ENCODE results near the gene NKIRAS2. TPM values are rescaled to one million over a fixed set of nuclear protein-coding genes. Genes with fewer than 3 reads are reported as not detected.

The NKIRAS2 gene
- polyA plus RNA-seq, 1 donor from 2014 or later, result 60.2 TPM

DNA sequence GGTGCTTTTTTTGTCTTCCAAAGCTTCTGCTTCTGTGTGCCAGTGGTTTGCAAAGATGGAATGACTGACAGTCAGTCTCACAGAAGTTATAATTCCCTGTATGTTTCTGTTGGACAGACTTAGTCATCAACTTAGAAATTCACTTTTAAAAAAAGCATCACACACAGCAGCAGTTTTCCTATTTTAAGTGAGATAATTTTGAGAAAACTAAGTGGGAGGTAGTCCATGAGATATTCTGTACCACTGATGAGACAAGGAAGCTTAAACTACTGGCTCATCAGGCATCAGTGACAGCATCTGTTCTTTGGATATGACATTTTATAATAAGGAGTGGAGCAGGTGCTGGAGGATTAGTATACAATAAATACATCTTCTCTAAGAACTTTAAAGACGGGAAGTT is 33.3 kb upstream of the NKIRAS2 start:
- no peak overlapping the region for H3K27ac ChIP-seq (ENCODE audit: low read length)
- H3K9me2 ChIP-seq (ENCODE audit: insufficient read depth, low read length), result no peaks in the 10 kb centered on the region
- peaks cover 17% of the 10 kb centered on the region for H3K36me3 ChIP-seq (ENCODE audit: insufficient read depth, low read length)
- no peaks in the 10 kb centered on the region for H3K79me2 ChIP-seq (replicated peaks; ENCODE audit: insufficient read depth, low read length)
- no peaks in the 10 kb centered on the region for H4K20me1 ChIP-seq (ENCODE audit: insufficient read depth)
- H3K9me3 ChIP-seq (ENCODE audit: low read length), result no peaks in the 10 kb centered on the region
- no peaks in the 10 kb centered on the region for H3F3A ChIP-seq (ENCODE audit: insufficient read depth, low read length, poor library complexity, severe bottlenecking)
- no peak overlapping the region for H3K4me3 ChIP-seq (ENCODE audit: low read length)
- TF ChIP-seq SMC3 (conservative IDR thresholded peaks at IDR 0.05; ENCODE audit: poor library complexity) (no peak), POLR2AphosphoS5 (IDR thresholded peaks at IDR 0.05) (no peak), EZH2 (IDR thresholded peaks at IDR 0.05; ENCODE audit: borderline replicate concordance, insufficient read depth, low read length, poor library complexity, severe bottlenecking) (no peak), TAF1 (IDR thresholded peaks at IDR 0.05; ENCODE audit: low read depth) (no peak), RAD21 (conservative IDR thresholded peaks at IDR 0.05) (no peak), EP300 (conservative IDR thresholded peaks at IDR 0.05; ENCODE audit: poor library complexity, severe bottlenecking) (no peak)
- TF ChIP-seq, protein P1, sequence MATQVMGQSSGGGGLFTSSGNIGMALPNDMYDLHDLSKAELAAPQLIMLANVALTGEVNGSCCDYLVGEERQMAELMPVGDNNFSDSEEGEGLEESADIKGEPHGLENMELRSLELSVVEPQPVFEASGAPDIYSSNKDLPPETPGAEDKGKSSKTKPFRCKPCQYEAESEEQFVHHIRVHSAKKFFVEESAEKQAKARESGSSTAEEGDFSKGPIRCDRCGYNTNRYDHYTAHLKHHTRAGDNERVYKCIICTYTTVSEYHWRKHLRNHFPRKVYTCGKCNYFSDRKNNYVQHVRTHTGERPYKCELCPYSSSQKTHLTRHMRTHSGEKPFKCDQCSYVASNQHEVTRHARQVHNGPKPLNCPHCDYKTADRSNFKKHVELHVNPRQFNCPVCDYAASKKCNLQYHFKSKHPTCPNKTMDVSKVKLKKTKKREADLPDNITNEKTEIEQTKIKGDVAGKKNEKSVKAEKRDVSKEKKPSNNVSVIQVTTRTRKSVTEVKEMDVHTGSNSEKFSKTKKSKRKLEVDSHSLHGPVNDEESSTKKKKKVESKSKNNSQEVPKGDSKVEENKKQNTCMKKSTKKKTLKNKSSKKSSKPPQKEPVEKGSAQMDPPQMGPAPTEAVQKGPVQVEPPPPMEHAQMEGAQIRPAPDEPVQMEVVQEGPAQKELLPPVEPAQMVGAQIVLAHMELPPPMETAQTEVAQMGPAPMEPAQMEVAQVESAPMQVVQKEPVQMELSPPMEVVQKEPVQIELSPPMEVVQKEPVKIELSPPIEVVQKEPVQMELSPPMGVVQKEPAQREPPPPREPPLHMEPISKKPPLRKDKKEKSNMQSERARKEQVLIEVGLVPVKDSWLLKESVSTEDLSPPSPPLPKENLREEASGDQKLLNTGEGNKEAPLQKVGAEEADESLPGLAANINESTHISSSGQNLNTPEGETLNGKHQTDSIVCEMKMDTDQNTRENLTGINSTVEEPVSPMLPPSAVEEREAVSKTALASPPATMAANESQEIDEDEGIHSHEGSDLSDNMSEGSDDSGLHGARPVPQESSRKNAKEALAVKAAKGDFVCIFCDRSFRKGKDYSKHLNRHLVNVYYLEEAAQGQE (IDR thresholded peaks at IDR 0.05; ENCODE audit: borderline replicate concordance), result no peak
- TF ChIP-seq, protein P2, sequence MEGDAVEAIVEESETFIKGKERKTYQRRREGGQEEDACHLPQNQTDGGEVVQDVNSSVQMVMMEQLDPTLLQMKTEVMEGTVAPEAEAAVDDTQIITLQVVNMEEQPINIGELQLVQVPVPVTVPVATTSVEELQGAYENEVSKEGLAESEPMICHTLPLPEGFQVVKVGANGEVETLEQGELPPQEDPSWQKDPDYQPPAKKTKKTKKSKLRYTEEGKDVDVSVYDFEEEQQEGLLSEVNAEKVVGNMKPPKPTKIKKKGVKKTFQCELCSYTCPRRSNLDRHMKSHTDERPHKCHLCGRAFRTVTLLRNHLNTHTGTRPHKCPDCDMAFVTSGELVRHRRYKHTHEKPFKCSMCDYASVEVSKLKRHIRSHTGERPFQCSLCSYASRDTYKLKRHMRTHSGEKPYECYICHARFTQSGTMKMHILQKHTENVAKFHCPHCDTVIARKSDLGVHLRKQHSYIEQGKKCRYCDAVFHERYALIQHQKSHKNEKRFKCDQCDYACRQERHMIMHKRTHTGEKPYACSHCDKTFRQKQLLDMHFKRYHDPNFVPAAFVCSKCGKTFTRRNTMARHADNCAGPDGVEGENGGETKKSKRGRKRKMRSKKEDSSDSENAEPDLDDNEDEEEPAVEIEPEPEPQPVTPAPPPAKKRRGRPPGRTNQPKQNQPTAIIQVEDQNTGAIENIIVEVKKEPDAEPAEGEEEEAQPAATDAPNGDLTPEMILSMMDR (IDR thresholded peaks at IDR 0.05; ENCODE audit: poor library complexity, severe bottlenecking), result no peak
- no peak overlapping the region for H3K4me2 ChIP-seq (ENCODE audit: low read length)
- no peaks in the 10 kb centered on the region for H3K27me3 ChIP-seq (ENCODE audit: insufficient read depth, low read depth, low read length)
- H2AFZ ChIP-seq (ENCODE audit: low read depth, low read length), result no peak overlapping the region
- H3K9ac ChIP-seq (ENCODE audit: low read length), result no peak overlapping the region

DNA sequence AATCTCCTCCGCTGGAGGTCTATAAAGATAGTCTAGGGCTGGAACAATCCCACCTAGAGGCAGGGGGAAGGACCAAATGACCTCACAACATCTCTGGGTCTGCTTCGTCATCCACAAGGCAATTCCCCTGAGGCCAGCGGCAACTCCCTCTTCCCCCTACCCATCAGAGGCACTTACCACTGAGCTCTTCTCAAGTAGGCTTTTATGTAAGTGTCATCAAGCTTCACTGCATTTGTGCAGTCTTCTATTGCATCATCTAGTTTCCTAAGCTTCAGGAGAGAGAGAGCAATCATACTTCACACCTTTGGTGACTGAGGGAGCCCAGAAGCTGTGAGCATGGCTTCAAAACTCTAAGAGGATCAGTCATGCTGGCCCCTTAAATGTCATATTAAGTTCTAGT is 32.2 kb upstream of the NKIRAS2 start:
- TF ChIP-seq, protein P2 (IDR thresholded peaks at IDR 0.05; ENCODE audit: poor library complexity, severe bottlenecking), result no peak
- no peak for TF ChIP-seq TAF1 (IDR thresholded peaks at IDR 0.05; ENCODE audit: low read depth)
- no peak for TF ChIP-seq EP300 (conservative IDR thresholded peaks at IDR 0.05; ENCODE audit: poor library complexity, severe bottlenecking)
- no peak for TF ChIP-seq EZH2 (IDR thresholded peaks at IDR 0.05; ENCODE audit: borderline replicate concordance, insufficient read depth, low read length, poor library complexity, severe bottlenecking)
- no peak for TF ChIP-seq POLR2AphosphoS5 (IDR thresholded peaks at IDR 0.05)
- TF ChIP-seq MXI1 (conservative IDR thresholded peaks at IDR 0.05; ENCODE audit: poor library complexity, severe bottlenecking), result no peak
- no peak for TF ChIP-seq SMC3 (conservative IDR thresholded peaks at IDR 0.05; ENCODE audit: poor library complexity)
- no peak for TF ChIP-seq RAD21 (conservative IDR thresholded peaks at IDR 0.05)
- TF ChIP-seq, protein P1 (IDR thresholded peaks at IDR 0.05; ENCODE audit: borderline replicate concordance), result no peak
- Histone ChIP-seq H3K79me2 (replicated peaks; ENCODE audit: insufficient read depth, low read length) (no peaks in the 10 kb centered on the region), H4K20me1 (ENCODE audit: insufficient read depth) (no peaks in the 10 kb centered on the region), H3K4me3 (ENCODE audit: low read length) (no peak overlapping the region), H3K36me3 (ENCODE audit: insufficient read depth, low read length) (peaks cover 17% of the 10 kb centered on the region), H3F3A (ENCODE audit: insufficient read depth, low read length, poor library complexity, severe bottlenecking) (no peaks in the 10 kb centered on the region), H3K9ac (ENCODE audit: low read length) (no peak overlapping the region), H3K9me3 (ENCODE audit: low read length) (no peaks in the 10 kb centered on the region), H3K27ac (ENCODE audit: low read length) (no peak overlapping the region), H2AFZ (ENCODE audit: low read depth, low read length) (no peak overlapping the region), H3K27me3 (ENCODE audit: insufficient read depth, low read depth, low read length) (no peaks in the 10 kb centered on the region), H3K4me2 (ENCODE audit: low read length) (no peak overlapping the region), H3K9me2 (ENCODE audit: insufficient read depth, low read length) (no peaks in the 10 kb centered on the region)

Data from neural cell (in vitro differentiated cells).